ENCODE results near the gene EPHB3. TPM values are rescaled to one million over a fixed set of nuclear protein-coding genes. Genes with fewer than 3 reads are reported as not detected.
A peak's percentile ranks its signal among the peaks of the same experiment; 100 is the strongest.

EPHB3 gene
- 10 to 100 TPM; 10.7 to 20.5 TPM for total RNA-seq
- 1 to 10 TPM; 3.1 to 4.7 TPM for polyA plus RNA-seq
- long read RNA-seq, donor 1, full-length matches to known transcripts = 6 of 6 reads
- long read RNA-seq, donor 1, partial matches to known transcripts = 0 of 6 reads
- long read RNA-seq, donor 1, other reads (novel, unspliced or antisense) = 0 of 6 reads
- long read RNA-seq, donor 2 = 0 reads
- long read RNA-seq, donor 3, partial matches to known transcripts = 5 of 5 reads
- long read RNA-seq, donor 3, other reads (novel, unspliced or antisense) = 0 of 5 reads
- long read RNA-seq, donor 4 = 0 reads
- long read RNA-seq, donor 5, full-length matches to known transcripts = 1 of 14 reads
- long read RNA-seq, donor 5, partial matches to known transcripts = 13 of 14 reads
- long read RNA-seq, donor 5, other reads (novel, unspliced or antisense) = 0 of 14 reads

GRCh38 chr3:184561061-184561912, at the start of gene EPHB3:
EPHB3 (plus strand) TSS chr3:184561785; CDS start chr3:184562236, 451 bp downstream.
- Histone ChIP-seq H3K27me3 (ENCODE audit: control insufficient read depth in 3 of 3, insufficient read depth in 3 of 3, low read length in 2 of 3) (no peaks in the 10 kb centered on the region), H3K9ac (ENCODE audit: insufficient read depth in 1 of 2, low read length in 2 of 2) (peak within 1 kb of the TSS in 1 of 2 donors; percentile 74), H3K27ac (ENCODE audit: low read depth in 1 of 2, low read length in 1 of 2) (peak within 1 kb of the TSS in 1 of 2 donors; percentile 49), H3K4me1 (ENCODE audit: control insufficient read depth in 5 of 5, insufficient read depth in 5 of 5, low read length in 5 of 5) (peaks cover 0 to 43% (median 26%) of the 10 kb centered on the region in 5 donors), H3K36me3 (ENCODE audit: control insufficient read depth in 4 of 4, insufficient read depth in 4 of 4, low read length in 4 of 4) (no peaks in the 10 kb centered on the region), H3K9me3 (ENCODE audit: control insufficient read depth in 4 of 4, insufficient read depth in 3 of 4, low read length in 3 of 4) (no peaks in the 10 kb centered on the region), H3K4me3 (peak within 1 kb of the TSS; percentile 54)
- 1% methylated on average over 60 to 62 of the region's 62 CpGs for WGBS, 2 donors
- DNase-seq (peak; percentile 100), ATAC-seq (ENCODE audit: insufficient read depth, low FRiP score) (peak; percentile 92)
- peak; percentile 99 for TF ChIP-seq CTCF (IDR thresholded peaks at IDR 0.05; ENCODE audit: control extremely low read depth, extremely low read depth)

GRCh38 chr3:184512621-184513020, 49.0 kb upstream of the EPHB3 start:
- H3K27ac ChIP-seq (ENCODE audit: low read depth in 1 of 2, low read length in 1 of 2) = no peak overlapping the region
- H3K4me3 ChIP-seq = no peak overlapping the region
- H3K9me3 ChIP-seq (ENCODE audit: control insufficient read depth in 4 of 4, insufficient read depth in 3 of 4, low read length in 3 of 4) = peaks cover 0 to 2% (median 0%) of the 10 kb centered on the region in 4 donors
- WGBS, 2 donors = 82 to 86% methylated on average over 7 of the region's 7 CpGs
- no peaks in the 10 kb centered on the region for H3K36me3 ChIP-seq (ENCODE audit: control insufficient read depth in 4 of 4, insufficient read depth in 4 of 4, low read length in 4 of 4)
- H3K4me1 ChIP-seq (ENCODE audit: control insufficient read depth in 5 of 5, insufficient read depth in 5 of 5, low read length in 5 of 5) = peaks cover 0 to 8% (median 0%) of the 10 kb centered on the region in 5 donors
- peaks cover 0 to 58% (median 27%) of the 10 kb centered on the region in 3 donors for H3K27me3 ChIP-seq (ENCODE audit: control insufficient read depth in 3 of 3, insufficient read depth in 3 of 3, low read length in 2 of 3)
- ATAC-seq (ENCODE audit: insufficient read depth, low FRiP score) = no peak
- H3K9ac ChIP-seq (ENCODE audit: insufficient read depth in 1 of 2, low read length in 2 of 2) = no peak overlapping the region
- no peak for TF ChIP-seq CTCF (IDR thresholded peaks at IDR 0.05; ENCODE audit: control extremely low read depth, extremely low read depth)
- no peak for DNase-seq

- Histone ChIP-seq H3K27ac (ENCODE audit: low read depth in 1 of 2, low read length in 1 of 2) (no peak overlapping the region), H3K9me3 (ENCODE audit: control insufficient read depth in 4 of 4, insufficient read depth in 3 of 4, low read length in 3 of 4) (peaks cover 0 to 2% (median 0%) of the 10 kb centered on the region in 4 donors), H3K9ac (ENCODE audit: insufficient read depth in 1 of 2, low read length in 2 of 2) (peak overlapping the region in 1 of 2 donors; percentile 0), H3K4me3 (peak overlapping the region; percentile 35), H3K4me1 (ENCODE audit: control insufficient read depth in 5 of 5, insufficient read depth in 5 of 5, low read length in 5 of 5) (peaks cover 0 to 8% (median 0%) of the 10 kb centered on the region in 5 donors), H3K36me3 (ENCODE audit: control insufficient read depth in 4 of 4, insufficient read depth in 4 of 4, low read length in 4 of 4) (no peaks in the 10 kb centered on the region), H3K27me3 (ENCODE audit: control insufficient read depth in 3 of 3, insufficient read depth in 3 of 3, low read length in 2 of 3) (peaks cover 0 to 65% (median 28%) of the 10 kb centered on the region in 3 donors)
- DNase-seq (peak; percentile 88 to 91 (median 89)), ATAC-seq (ENCODE audit: insufficient read depth, low FRiP score) (peak; percentile 93)
- peak; percentile 88 for TF ChIP-seq CTCF (IDR thresholded peaks at IDR 0.05; ENCODE audit: control extremely low read depth, extremely low read depth)
- WGBS, 2 donors = 4 to 13% methylated on average over 49 to 69 of the region's 69 CpGs
These were observed 48.1 kb upstream of the EPHB3 start for GRCh38 chr3:184513276-184514170.
